ENCODE results near the gene BRD8.
A peak's percentile ranks its signal among the peaks of the same experiment; 100 is the strongest.

BRD8 gene

GRCh38 chr5:138186002-138186447 is 7.6 kb upstream of the BRD8 start:
- peak; percentile 14 to 56 (median 49) for DNase-seq
- ChIA-PET POLR2A (interaction anchor here (0.6 kb wide), 1 partner anchor 97 kb away, joined by 3 read pairs; no protein-coding TSS in a partner anchor), CTCF (interaction anchor here (1.0 to 12.8 kb wide), 11 partner anchors 10 to 96 kb away, joined by 3 to 113 read pairs (median 4); no protein-coding TSS in a partner anchor)
- H3K9me3 ChIP-seq (ENCODE audit: control extremely low read depth in 1 of 5, control insufficient read depth in 4 of 5, insufficient read depth in 2 of 5, low read depth in 1 of 5, low read length in 4 of 5): no peaks in the 10 kb centered on the region
- H3K36me3 ChIP-seq (ENCODE audit: control insufficient read depth in 4 of 4, insufficient read depth in 4 of 4, low read length in 3 of 4): peaks cover 26 to 89% (median 65%) of the 10 kb centered on the region in 4 experiments
- H3K4me3 ChIP-seq (ENCODE audit: control insufficient read depth in 1 of 7, extremely low read depth in 1 of 7, insufficient read depth in 4 of 7, low read depth in 2 of 7, low read length in 6 of 7): no peak overlapping the region
- peaks cover 0 to 11% (median 9%) of the 10 kb centered on the region in 4 experiments for H3K4me1 ChIP-seq (ENCODE audit: control extremely low read depth in 1 of 4, control insufficient read depth in 4 of 4, insufficient read depth in 4 of 4, low read length in 3 of 4)
- no peaks in the 10 kb centered on the region for H3K27me3 ChIP-seq (replicated peaks in 2 of 5; ENCODE audit: control insufficient read depth in 4 of 5, insufficient read depth in 5 of 5, low read length in 4 of 5)
- H3K27ac ChIP-seq (ENCODE audit: insufficient read depth in 1 of 2, low read depth in 1 of 2, low read length in 2 of 2, poor library complexity in 1 of 2, severe bottlenecking in 2 of 2): peak overlapping the region in 1 of 2 experiments; percentile 28
- WGBS (ENCODE audit: insufficient coverage): 44% methylated on average over 1 of the region's 2 CpGs

- 97% methylated on average over 5 of the region's 6 CpGs for WGBS (ENCODE audit: insufficient coverage)
- Histone ChIP-seq H3K27ac (ENCODE audit: insufficient read depth in 1 of 2, low read depth in 1 of 2, low read length in 2 of 2, poor library complexity in 1 of 2, severe bottlenecking in 2 of 2) (no peak overlapping the region), H3K4me3 (ENCODE audit: control insufficient read depth in 1 of 7, extremely low read depth in 1 of 7, insufficient read depth in 4 of 7, low read depth in 2 of 7, low read length in 6 of 7) (no peak overlapping the region), H3K9me3 (ENCODE audit: control extremely low read depth in 1 of 5, control insufficient read depth in 4 of 5, insufficient read depth in 2 of 5, low read depth in 1 of 5, low read length in 4 of 5) (no peaks in the 10 kb centered on the region), H3K36me3 (ENCODE audit: control insufficient read depth in 4 of 4, insufficient read depth in 4 of 4, low read length in 3 of 4) (peaks cover 18 to 69% (median 46%) of the 10 kb centered on the region in 4 experiments), H3K4me1 (ENCODE audit: control extremely low read depth in 1 of 4, control insufficient read depth in 4 of 4, insufficient read depth in 4 of 4, low read length in 3 of 4) (peaks cover 12 to 28% (median 20%) of the 10 kb centered on the region in 4 experiments), H3K27me3 (replicated peaks in 2 of 5; ENCODE audit: control insufficient read depth in 4 of 5, insufficient read depth in 5 of 5, low read length in 4 of 5) (no peaks in the 10 kb centered on the region)
- ChIA-PET POLR2A (no interaction called here), CTCF (interaction anchor here (1.2 to 12.8 kb wide), 3 partner anchors 34 to 99 kb away, joined by 3 to 113 read pairs (median 5); no protein-coding TSS in a partner anchor)
- no peak for DNase-seq
Measured at GRCh38 chr5:138182808-138183207, 4.4 kb upstream of the BRD8 start.

GRCh38 chr5:138180841-138181240 is 2.4 kb upstream of the BRD8 start:
- POLR2A ChIA-PET: interaction anchor here (0.7 kb wide), 1 partner anchor 31 kb away, joined by 3 read pairs; no protein-coding TSS in a partner anchor
- no peaks in the 10 kb centered on the region for H3K27me3 ChIP-seq (replicated peaks in 2 of 5; ENCODE audit: control insufficient read depth in 4 of 5, insufficient read depth in 5 of 5, low read length in 4 of 5)
- H3K27ac ChIP-seq (ENCODE audit: insufficient read depth in 1 of 2, low read depth in 1 of 2, low read length in 2 of 2, poor library complexity in 1 of 2, severe bottlenecking in 2 of 2): no peak overlapping the region
- CTCF ChIA-PET: interaction anchor here (0.8 to 12.8 kb wide), 8 partner anchors 18 to 324 kb away, joined by 3 to 113 read pairs (median 5); partner anchors contain the start of gene KDM3B
- 93% methylated on average over 3 of the region's 5 CpGs for WGBS (ENCODE audit: insufficient coverage)
- no peak overlapping the region for H3K4me3 ChIP-seq (ENCODE audit: control insufficient read depth in 1 of 7, extremely low read depth in 1 of 7, insufficient read depth in 4 of 7, low read depth in 2 of 7, low read length in 6 of 7)
- H3K9me3 ChIP-seq (ENCODE audit: control extremely low read depth in 1 of 5, control insufficient read depth in 4 of 5, insufficient read depth in 2 of 5, low read depth in 1 of 5, low read length in 4 of 5): no peaks in the 10 kb centered on the region
- DNase-seq: no peak
- H3K36me3 ChIP-seq (ENCODE audit: control insufficient read depth in 4 of 4, insufficient read depth in 4 of 4, low read length in 3 of 4): peaks cover 16 to 53% (median 40%) of the 10 kb centered on the region in 4 experiments
- H3K4me1 ChIP-seq (ENCODE audit: control extremely low read depth in 1 of 4, control insufficient read depth in 4 of 4, insufficient read depth in 4 of 4, low read length in 3 of 4): peaks cover 17 to 34% (median 25%) of the 10 kb centered on the region in 4 experiments

DNA sequence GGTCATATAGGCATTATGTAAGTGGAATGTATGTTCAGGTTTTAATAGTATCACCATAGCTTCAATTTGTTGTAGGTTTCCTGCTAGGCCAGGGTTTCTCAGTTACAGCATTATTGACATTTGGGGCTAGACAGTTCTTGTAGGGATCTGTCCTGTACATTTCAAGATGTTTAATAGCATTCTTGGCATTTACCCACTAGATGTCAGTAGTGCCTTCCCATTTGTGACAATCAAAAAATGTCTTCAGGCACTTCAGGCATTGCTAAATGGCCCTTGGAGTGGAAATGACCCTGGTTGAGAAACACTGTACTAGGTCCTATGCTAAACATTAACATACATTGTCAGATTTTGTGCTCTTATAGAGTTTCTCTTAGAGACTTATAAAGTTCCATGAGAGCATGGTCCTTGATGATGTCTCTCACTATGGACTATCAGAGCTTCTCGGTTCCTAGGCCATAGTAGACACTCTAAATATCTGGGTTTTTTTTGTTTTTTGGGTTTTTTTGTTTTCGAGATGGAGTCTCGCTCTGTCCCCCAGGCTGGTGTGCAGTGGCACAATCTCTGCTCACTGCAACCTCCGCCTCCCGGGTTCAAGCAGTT is 1.9 kb upstream of the BRD8 start:
- peaks cover 16 to 28% (median 21%) of the 10 kb centered on the region in 4 experiments for H3K4me1 ChIP-seq (ENCODE audit: control extremely low read depth in 1 of 4, control insufficient read depth in 4 of 4, insufficient read depth in 4 of 4, low read length in 3 of 4)
- peaks cover 15 to 51% (median 36%) of the 10 kb centered on the region in 4 experiments for H3K36me3 ChIP-seq (ENCODE audit: control insufficient read depth in 4 of 4, insufficient read depth in 4 of 4, low read length in 3 of 4)
- 88% methylated on average over 4 of the region's 5 CpGs for WGBS (ENCODE audit: insufficient coverage)
- H3K27me3 ChIP-seq (replicated peaks in 2 of 5; ENCODE audit: control insufficient read depth in 4 of 5, insufficient read depth in 5 of 5, low read length in 4 of 5): no peaks in the 10 kb centered on the region
- peak; percentile 80 to 88 (median 86) for DNase-seq
- H3K4me3 ChIP-seq (ENCODE audit: control insufficient read depth in 1 of 7, extremely low read depth in 1 of 7, insufficient read depth in 4 of 7, low read depth in 2 of 7, low read length in 6 of 7): peak overlapping the region in 4 of 7 experiments; percentile 90 to 99 (median 98)
- no peaks in the 10 kb centered on the region for H3K9me3 ChIP-seq (ENCODE audit: control extremely low read depth in 1 of 5, control insufficient read depth in 4 of 5, insufficient read depth in 2 of 5, low read depth in 1 of 5, low read length in 4 of 5)
- CTCF ChIA-PET: interaction anchor here (0.6 to 12.8 kb wide), 15 partner anchors 8 to 324 kb away, joined by 3 to 113 read pairs (median 5); partner anchors contain the start of gene KDM3B
- POLR2A ChIA-PET: interaction anchor here (0.6 to 0.7 kb wide), 2 partner anchors 31 to 285 kb away, joined by 3 to 4 read pairs; partner anchors contain the start of gene EGR1
- H3K27ac ChIP-seq (ENCODE audit: insufficient read depth in 1 of 2, low read depth in 1 of 2, low read length in 2 of 2, poor library complexity in 1 of 2, severe bottlenecking in 2 of 2): no peak overlapping the region

GRCh38 chr5:138179277-138179857 is 937 bp upstream of the BRD8 start:
- Histone ChIP-seq H3K4me1 (ENCODE audit: control extremely low read depth in 1 of 4, control insufficient read depth in 4 of 4, insufficient read depth in 4 of 4, low read length in 3 of 4) (peaks cover 13 to 25% (median 21%) of the 10 kb centered on the region in 4 experiments), H3K27me3 (replicated peaks in 2 of 5; ENCODE audit: control insufficient read depth in 4 of 5, insufficient read depth in 5 of 5, low read length in 4 of 5) (no peaks in the 10 kb centered on the region), H3K4me3 (ENCODE audit: control insufficient read depth in 1 of 7, extremely low read depth in 1 of 7, insufficient read depth in 4 of 7, low read depth in 2 of 7, low read length in 6 of 7) (peak overlapping the region; percentile 53 to 100 (median 98)), H3K27ac (ENCODE audit: insufficient read depth in 1 of 2, low read depth in 1 of 2, low read length in 2 of 2, poor library complexity in 1 of 2, severe bottlenecking in 2 of 2) (no peak overlapping the region), H3K9me3 (ENCODE audit: control extremely low read depth in 1 of 5, control insufficient read depth in 4 of 5, insufficient read depth in 2 of 5, low read depth in 1 of 5, low read length in 4 of 5) (no peaks in the 10 kb centered on the region), H3K36me3 (ENCODE audit: control insufficient read depth in 4 of 4, insufficient read depth in 4 of 4, low read length in 3 of 4) (peaks cover 7 to 51% (median 29%) of the 10 kb centered on the region in 4 experiments)
- ChIA-PET POLR2A (interaction anchor here (0.8 kb wide), 2 partner anchors 17 to 174 kb away, joined by 3 to 5 read pairs; partner anchors contain the start of gene KDM3B), CTCF (interaction anchor here (0.6 to 12.8 kb wide), 14 partner anchors 8 to 324 kb away, joined by 3 to 113 read pairs (median 5); partner anchors contain the start of gene KDM3B)
- DNase-seq: peak in 2 of 3 donors; percentile 6 to 9
- WGBS (ENCODE audit: insufficient coverage): 7% methylated on average over 14 of the region's 23 CpGs

- ChIA-PET CTCF (interaction anchor here (1.0 to 12.8 kb wide), 4 partner anchors 11 to 272 kb away, joined by 3 to 113 read pairs (median 8); partner anchors contain the start of gene KDM3B), POLR2A (interaction anchor here (1.2 kb wide), 1 partner anchor 64 kb away, joined by 3 read pairs; no protein-coding TSS in a partner anchor)
- peaks cover 13 to 25% (median 21%) of the 10 kb centered on the region in 4 experiments for H3K4me1 ChIP-seq (ENCODE audit: control extremely low read depth in 1 of 4, control insufficient read depth in 4 of 4, insufficient read depth in 4 of 4, low read length in 3 of 4)
- H3K9me3 ChIP-seq (ENCODE audit: control extremely low read depth in 1 of 5, control insufficient read depth in 4 of 5, insufficient read depth in 2 of 5, low read depth in 1 of 5, low read length in 4 of 5): no peaks in the 10 kb centered on the region
- peak; percentile 9 to 55 (median 41) for DNase-seq
- H3K27ac ChIP-seq (ENCODE audit: insufficient read depth in 1 of 2, low read depth in 1 of 2, low read length in 2 of 2, poor library complexity in 1 of 2, severe bottlenecking in 2 of 2): peak overlapping the region; percentile 88 to 91
- H3K36me3 ChIP-seq (ENCODE audit: control insufficient read depth in 4 of 4, insufficient read depth in 4 of 4, low read length in 3 of 4): peaks cover 9 to 51% (median 27%) of the 10 kb centered on the region in 4 experiments
- no peaks in the 10 kb centered on the region for H3K27me3 ChIP-seq (replicated peaks in 2 of 5; ENCODE audit: control insufficient read depth in 4 of 5, insufficient read depth in 5 of 5, low read length in 4 of 5)
- H3K4me3 ChIP-seq (ENCODE audit: control insufficient read depth in 1 of 7, extremely low read depth in 1 of 7, insufficient read depth in 4 of 7, low read depth in 2 of 7, low read length in 6 of 7): peak overlapping the region; percentile 69 to 100 (median 98)
- WGBS (ENCODE audit: insufficient coverage): 2% methylated on average over 11 of the region's 16 CpGs
Measured at GRCh38 chr5:138177941-138178515, 402 bp downstream of the BRD8 start.
